NCI-H82 treated with DMSO at 0.1 percent for 48 hours (cell line): ENCODE results near the gene NTNG2.
"Not testable (repeated sequence)": the region's sequence is repeated elsewhere in the genome, so short reads cannot be mapped to it uniquely, and the experiment has no call there.

Source experiments
- DNase-seq: peaks from one replicate; lab custom pipeline; 2025; ENCODE audit not compliant: unreplicated experiment; lab: John Stamatoyannopoulos, UW

NTNG2 gene

GRCh38 chr9:132161743-132162184 lies at the start of gene NTNG2:
Gene NTNG2 (plus strand): TSS chr9:132162058. CDS start chr9:132166832, 4,774 bp downstream.
- DNase-seq: no peak

GRCh38 chr9:132114102-132114707 lies 47.7 kb upstream of the NTNG2 start:
- no peak for DNase-seq

- no peak for DNase-seq
Observed at GRCh38 chr9:132116583-132116982, 45.3 kb upstream of the NTNG2 start.

- no peak for DNase-seq
Observed at GRCh38 chr9:132117694-132118093, 44.2 kb upstream of the NTNG2 start.

- no peak for DNase-seq
Observed at GRCh38 chr9:132121021-132121420, 40.8 kb upstream of the NTNG2 start.

- DNase-seq: no peak
Observed at GRCh38 chr9:132124800-132125199, 37.1 kb upstream of the NTNG2 start.

GRCh38 chr9:132125361-132125760 lies 36.5 kb upstream of the NTNG2 start:
- no peak for DNase-seq

- no peak for DNase-seq
Observed at GRCh38 chr9:132125944-132126679, 35.7 kb upstream of the NTNG2 start.

GRCh38 chr9:132126680-132127236 lies 35.1 kb upstream of the NTNG2 start:
- no peak for DNase-seq

GRCh38 chr9:132127888-132128534 lies 33.8 kb upstream of the NTNG2 start:
- DNase-seq: no peak

- no peak for DNase-seq
Observed at GRCh38 chr9:132129535-132129934, 32.3 kb upstream of the NTNG2 start.

GRCh38 chr9:132134085-132134484 lies 27.8 kb upstream of the NTNG2 start:
- DNase-seq: not testable (repeated sequence)

GRCh38 chr9:132135456-132135855 lies 26.4 kb upstream of the NTNG2 start:
- no peak for DNase-seq

GRCh38 chr9:132136151-132136780 lies 25.6 kb upstream of the NTNG2 start:
- DNase-seq: no peak

- no peak for DNase-seq
Observed at GRCh38 chr9:132141344-132141947, 20.4 kb upstream of the NTNG2 start.

GRCh38 chr9:132141948-132142594 lies 19.8 kb upstream of the NTNG2 start:
- DNase-seq: no peak

- no peak for DNase-seq
Observed at GRCh38 chr9:132142924-132143323, 18.9 kb upstream of the NTNG2 start.

GRCh38 chr9:132143359-132143758 lies 18.5 kb upstream of the NTNG2 start:
- no peak for DNase-seq

- DNase-seq: no peak
Observed at GRCh38 chr9:132144708-132145365, 17.0 kb upstream of the NTNG2 start.

- no peak for DNase-seq
Observed at GRCh38 chr9:132146039-132146438, 15.8 kb upstream of the NTNG2 start.
